Glomerular visceral epithelial cell (primary cell): Measurements from ENCODE around the gene KSR2.

ENCODE experiments used
- DNase-seq: peaks from one replicate; pipeline ENCODE4 v3.0.0-alpha.2; 2016; ENCODE audit errors: extremely low spot score

KSR2 gene

GRCh38 chr12:117404203-117404853 lies 564.5 kb downstream of the KSR2 start:
- no peak for DNase-seq

DNA sequence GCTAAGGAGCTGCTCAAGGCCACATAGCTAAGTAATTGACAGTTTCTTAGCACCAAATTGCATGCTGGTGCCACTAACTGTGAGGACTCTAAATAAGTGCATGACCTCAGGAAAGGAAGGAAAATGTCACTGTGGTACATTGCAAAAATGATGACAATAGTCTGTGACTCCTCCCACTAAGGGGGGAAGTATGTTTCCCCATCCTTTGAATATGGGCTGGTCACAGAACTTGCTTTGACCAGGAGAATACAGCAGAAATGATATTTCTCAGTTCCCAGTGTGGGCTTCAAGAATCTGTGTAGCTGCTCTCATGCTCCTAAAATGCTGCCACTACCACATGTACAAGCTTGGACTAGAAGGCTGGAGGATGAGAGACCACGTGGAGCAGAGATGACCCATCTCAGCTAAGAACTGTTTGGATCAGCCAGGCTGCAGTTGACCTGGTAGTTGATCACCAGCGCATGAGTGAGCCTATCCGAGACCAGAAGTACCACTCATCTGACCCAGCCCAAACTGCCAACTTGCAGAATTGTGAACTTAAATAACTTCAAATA lies 565.1 kb downstream of the KSR2 start:
- DNase-seq = no peak
